HCT116 (cell line): ENCODE data around the gene THTPA. TPM values are rescaled to one million over a fixed set of nuclear protein-coding genes. Genes with fewer than 3 reads are reported as not detected.

Experiments
- ATAC-seq: fragments of 200-7000 bp; cut with Tn5 transposase; 2 replicates; pipeline ENCODE4 v1.9.1; 2020; ENCODE audit warnings: mild to moderate bottlenecking, moderate library complexity
- BruUV-seq: library from RNA; stranded (reverse); fragments of 400-500 nt; replicated peaks from 2 replicates; lab custom pipeline; 2021; lab: Mats Ljungman, UMichigan
- CTCF ChIA-PET: fragments of 300-600 bp; sonication (Branson Sonifier 250); formaldehyde crosslinking; loops from one replicate; lab custom pipeline; 2021; ENCODE audit warnings: antibody characterized with exemption; lab: Charles Lee
- POLR2A ChIA-PET: fragments of 300-600, 350-600 bp; sonication (Branson Sonifier 250); formaldehyde crosslinking; loops from one replicate; lab custom pipeline; 2021; ENCODE audit warnings: antibody characterized with exemption; lab: Charles Lee
- RAD21 ChIA-PET, 2 experiments: fragments of 300-600 bp; sonication (Branson Sonifier 250); formaldehyde crosslinking; loops; one replicate each; lab custom pipeline; 2023; ENCODE audit warnings: low total read pairs in 2 of 2; ENCODE audit not compliant: uncharacterized antibody in 2 of 2, unreplicated experiment in 2 of 2, low non-redundant PET in 1 of 2; lab: Charles Lee
- DNase-seq: peaks from one replicate; pipeline ENCODE4 v3.0.0-alpha.2; 2010; ENCODE audit warnings: low read depth, low spot score
- H2AFZ ChIP-seq: fragments of 200-600 bp; shearing (Covaris generic), sonication (generic); 2 replicates; pipeline ENCODE4 v1.6.1; 2017; ENCODE audit warnings: low read depth, mixed run types, mixed read lengths, antibody characterized with exemption, low read length; ENCODE audit not compliant: poor library complexity, severe bottlenecking
- H3K27ac ChIP-seq: 2 replicates; pipeline ENCODE4 v1.5.1; 2012; ENCODE audit warnings: low read depth, low read length
- H3K27me3 ChIP-seq: fragments of 200-600 bp; sonication (generic); 2 replicates; pipeline ENCODE4 v1.6.1; 2016; ENCODE audit warnings: mixed run types, low read length, mixed read lengths; ENCODE audit not compliant: insufficient read depth
- H3K36me3 ChIP-seq, 2 experiments: fragments of 200-500 bp in 1 of 2; fragments of 200-600 bp in 1 of 2; sonication (Bioruptor generic) in 1 of 2; sonication (generic) in 1 of 2; 2 replicates each; pipeline versions ENCODE4 v1.5.1 to v1.6.1; 2014 to 2016; ENCODE audit warnings: low read length in 2 of 2, inconsistent platforms in 1 of 2, mixed read lengths in 1 of 2, mixed run types in 1 of 2; ENCODE audit not compliant: insufficient read depth in 2 of 2, control insufficient read depth in 1 of 2
- H3K4me1 ChIP-seq, 2 experiments: fragments of 200-600 bp in 1 of 2; sonication (generic) in 1 of 2; 2 replicates each; pipeline versions ENCODE4 v1.5.1 to v1.6.1; 2012 to 2017; ENCODE audit warnings: low read length in 2 of 2, inconsistent platforms in 1 of 2, mild to moderate bottlenecking in 1 of 2, mixed read lengths in 1 of 2, mixed run types in 1 of 2, moderate library complexity in 1 of 2; ENCODE audit not compliant: insufficient read depth in 2 of 2, control insufficient read depth in 1 of 2
- H3K4me2 ChIP-seq: fragments of 200-600 bp; sonication (generic); 2 replicates; pipeline ENCODE4 v1.6.1; 2017; ENCODE audit warnings: mixed run types, low read length, mixed read lengths
- H3K4me3 ChIP-seq, 2 experiments: fragments of 200-600 bp in 1 of 2; sonication (generic) in 1 of 2; replicated peaks in 1 of 2; 2 replicates each; pipeline ENCODE4 v1.5.1; 2011 to 2016; ENCODE audit warnings: low read length in 2 of 2, control low read depth in 1 of 2, low read depth in 1 of 2, mild to moderate bottlenecking in 1 of 2, mixed read lengths in 1 of 2, mixed run types in 1 of 2
- H3K79me2 ChIP-seq: fragments of 200-600 bp; sonication (generic); 2 replicates; pipeline ENCODE4 v1.6.1; 2017; ENCODE audit warnings: mild to moderate bottlenecking, mixed run types, low read length, moderate library complexity, mixed read lengths; ENCODE audit not compliant: insufficient read depth
- H3K9ac ChIP-seq: fragments of 200-600 bp; sonication (generic); 2 replicates; pipeline ENCODE4 v1.6.1; 2016; ENCODE audit warnings: low read length, mixed read lengths
- H3K9me2 ChIP-seq: fragments of 200-600 bp; sonication (generic), shearing (Covaris generic); 2 replicates; pipeline ENCODE4 v1.6.1; 2017; ENCODE audit warnings: mixed run types, mild to moderate bottlenecking, moderate library complexity; ENCODE audit not compliant: insufficient read depth
- H3K9me3 ChIP-seq, 2 experiments: fragments of 200-500 bp in 1 of 2; fragments of 200-600 bp in 1 of 2; sonication (Bioruptor generic) in 1 of 2; sonication (generic) in 1 of 2; 2 replicates each; pipeline ENCODE4 v1.6.1; 2014 to 2017; ENCODE audit warnings: low read length in 2 of 2, mixed read lengths in 2 of 2, inconsistent platforms in 1 of 2, low read depth in 1 of 2, mild to moderate bottlenecking in 1 of 2, mixed run types in 1 of 2, moderate library complexity in 1 of 2; ENCODE audit not compliant: control insufficient read depth in 1 of 2, insufficient read depth in 1 of 2
- H4K20me1 ChIP-seq: fragments of 200-600 bp; sonication (generic), shearing (Covaris generic); 2 replicates; pipeline ENCODE4 v1.6.1; 2017; ENCODE audit warnings: mixed run types, mild to moderate bottlenecking, moderate library complexity; ENCODE audit not compliant: insufficient read depth
- CBX3 ChIP-seq: IDR thresholded peaks from 2 replicates; pipeline ENCODE4 v1.6.1; 2012; ENCODE audit warnings: low read depth
- CEBPB ChIP-seq: IDR thresholded peaks from 2 replicates; pipeline ENCODE4 v1.6.1; 2012; ENCODE audit warnings: low read depth
- EGR1 ChIP-seq: IDR thresholded peaks from 2 replicates; pipeline ENCODE4 v1.6.1; 2012; ENCODE audit warnings: low read depth
- ELF1 ChIP-seq: IDR thresholded peaks from 2 replicates; pipeline ENCODE4 v1.6.1; 2012; ENCODE audit warnings: low read depth, borderline replicate concordance
- EZH2 ChIP-seq: fragments of 200-600 bp; sonication (generic); IDR thresholded peaks from 2 replicates; pipeline ENCODE4 v1.6.1; 2017; ENCODE audit warnings: antibody characterized with exemption, mixed run types
- EZH2phosphoT487 ChIP-seq: fragments of 200-600 bp; IDR thresholded peaks from 2 replicates; pipeline ENCODE4 v1.6.1; 2018; ENCODE audit warnings: antibody characterized with exemption, borderline replicate concordance
- POLR2AphosphoS5 ChIP-seq: IDR thresholded peaks from 2 replicates; pipeline ENCODE4 v1.6.1; 2011; ENCODE audit warnings: mild to moderate bottlenecking, low read depth, low read length, moderate library complexity
- SIN3A ChIP-seq: IDR thresholded peaks from 2 replicates; pipeline ENCODE4 v1.6.1; 2012; ENCODE audit warnings: low read depth
- ZNF274 ChIP-seq: fragments of 200-500 bp; sonication (Bioruptor generic); IDR thresholded peaks from 2 replicates; pipeline ENCODE4 v1.6.1; 2014; ENCODE audit warnings: mild to moderate bottlenecking, low read depth, low read length, inconsistent platforms
- intact Hi-C: fragments of 100-400 bp; cut with micrococcal nuclease; formaldehyde crosslinking; loops from 2 replicates; pipeline ENCODE4 v1.10.0; 2022
- total RNA-seq: library from RNA; stranded (reverse); gene quantifications from one replicate; pipeline ENCODE4 v1.2.1, GENCODE V29; 2021; ENCODE audit not compliant: unreplicated experiment
- TF ChIP-seq, protein P1 (sequence below), 3 experiments: fragments of 200-600 bp in 1 of 3; sonication (generic) in 1 of 3; IDR thresholded peaks in 2 of 3; conservative IDR thresholded peaks in 1 of 3; 2 replicates each; pipeline ENCODE4 v1.5.1; 2012 to 2017; ENCODE audit warnings: low read depth in 2 of 3, low read length in 2 of 3, antibody characterized with exemption in 1 of 3, borderline replicate concordance in 1 of 3, control low read depth in 1 of 3, mild to moderate bottlenecking in 1 of 3, mixed read lengths in 1 of 3, mixed run types in 1 of 3, moderate library complexity in 1 of 3; ENCODE audit not compliant: insufficient read depth in 1 of 3

The THTPA gene
- total RNA-seq, 1 experiment from 2014 or later, result 5.8 TPM

- Histone ChIP-seq H3K9me3 (no peaks in the 10 kb centered on the region), H3K27me3 (no peaks in the 10 kb centered on the region), H3K4me1 (peaks cover 5 to 18% of the 10 kb centered on the region in 2 experiments; a peak in 2 of 4 replicates), H3K36me3 (peaks cover 16 to 22% of the 10 kb centered on the region in 2 experiments; a peak in 3 of 4 replicates), H3K27ac (no peak overlapping the region), H4K20me1 (no peaks in the 10 kb centered on the region)
- CTCF ChIA-PET, result interaction anchor here (1.0 to 6.0 kb wide), 5 partner anchors 9 to 238 kb away, joined by 4 to 69 read pairs (median 9); partner anchors contain the start of genes AP1G2 and PABPN1
- POLR2A ChIA-PET, result no interaction called here
- no peak for DNase-seq
- no peak for ATAC-seq
- TF ChIP-seq POLR2AphosphoS5 (no peak), SIN3A (no peak), ELF1 (no peak), EZH2 (no peak), CEBPB (no peak), EGR1 (no peak), CBX3 (no peak), ZNF274 (no peak), EZH2phosphoT487 (no peak)
- TF ChIP-seq, protein P1, sequence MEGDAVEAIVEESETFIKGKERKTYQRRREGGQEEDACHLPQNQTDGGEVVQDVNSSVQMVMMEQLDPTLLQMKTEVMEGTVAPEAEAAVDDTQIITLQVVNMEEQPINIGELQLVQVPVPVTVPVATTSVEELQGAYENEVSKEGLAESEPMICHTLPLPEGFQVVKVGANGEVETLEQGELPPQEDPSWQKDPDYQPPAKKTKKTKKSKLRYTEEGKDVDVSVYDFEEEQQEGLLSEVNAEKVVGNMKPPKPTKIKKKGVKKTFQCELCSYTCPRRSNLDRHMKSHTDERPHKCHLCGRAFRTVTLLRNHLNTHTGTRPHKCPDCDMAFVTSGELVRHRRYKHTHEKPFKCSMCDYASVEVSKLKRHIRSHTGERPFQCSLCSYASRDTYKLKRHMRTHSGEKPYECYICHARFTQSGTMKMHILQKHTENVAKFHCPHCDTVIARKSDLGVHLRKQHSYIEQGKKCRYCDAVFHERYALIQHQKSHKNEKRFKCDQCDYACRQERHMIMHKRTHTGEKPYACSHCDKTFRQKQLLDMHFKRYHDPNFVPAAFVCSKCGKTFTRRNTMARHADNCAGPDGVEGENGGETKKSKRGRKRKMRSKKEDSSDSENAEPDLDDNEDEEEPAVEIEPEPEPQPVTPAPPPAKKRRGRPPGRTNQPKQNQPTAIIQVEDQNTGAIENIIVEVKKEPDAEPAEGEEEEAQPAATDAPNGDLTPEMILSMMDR (IDR thresholded peaks at IDR 0.05 in 2 of 3, conservative IDR thresholded peaks at IDR 0.05 in 1 of 3; ENCODE audit: borderline replicate concordance in 1 of 3, insufficient read depth in 1 of 3, low read depth in 2 of 3, low read length in 2 of 3), result no peak
- TF ChIP-seq, all 23 proteins: peak for 0
- RAD21 ChIA-PET, result interaction anchor here in 1 of 2 experiments (1.1 kb wide), 1 partner anchor 80 kb away, joined by 6 read pairs; no protein-coding TSS in a partner anchor
- Histone ChIP-seq H3K9me2 (no peaks in the 10 kb centered on the region), H3K4me3 (no peak overlapping the region), H3K4me2 (no peak overlapping the region), H3K9ac (no peak overlapping the region), H3K79me2 (peaks cover 6% of the 10 kb centered on the region; the same call in 1 of the 2 replicates), H2AFZ (no peak overlapping the region)
- intact Hi-C loops, result loop anchor here (1.0 to 5.0 kb wide), 2 partner anchors 230 to 291 kb away; no protein-coding TSS in a partner anchor
- no TSS peak for BruUV-seq
Observed at GRCh38 chr14:23558346-23559009, 2.4 kb downstream of the THTPA start.
